Gastrocnemius medialis (tissue), 4 donors: ENCODE measurements around the gene PNCK. TPM values are rescaled to one million over a fixed set of nuclear protein-coding genes. Genes with fewer than 3 reads are reported as not detected.

ENCODE experiments used
- ATAC-seq, 2 donors: fragments of 150-250 bp; one replicate each; pipeline ENCODE4 v1.9.1; 2016
- DNase-seq, 2 donors: peaks; one replicate each; pipeline ENCODE4 v3.0.0-alpha.2; 2019
- H3K27ac ChIP-seq, 4 donors: fragments of 200-600 bp; sonication (generic); 1 replicate in 1 of 4; 2 replicates in 3 of 4; pipeline ENCODE4 v1.5.1; 2016 to 2018; ENCODE audit warnings: mild to moderate bottlenecking in 2 of 4, moderate library complexity in 1 of 4
- H3K27me3 ChIP-seq, 3 donors: fragments of 200-600 bp; sonication (generic) in 2 of 3; 1 replicate in 1 of 3; 2 replicates in 2 of 3; pipeline versions ENCODE4 v1.5.1 to v1.6.0; 2016 to 2019; ENCODE audit warnings: mild to moderate bottlenecking in 1 of 3, moderate library complexity in 1 of 3
- H3K36me3 ChIP-seq, 2 donors: fragments of 200-600 bp; sonication (generic) in 1 of 2; one replicate each; pipeline ENCODE4 v1.5.1; 2017 to 2018
- H3K4me1 ChIP-seq, 2 donors: fragments of 200-600 bp; sonication (generic) in 1 of 2; one replicate each; pipeline ENCODE4 v1.5.1; 2016 to 2017; ENCODE audit warnings: mild to moderate bottlenecking in 2 of 2
- H3K4me3 ChIP-seq, 4 donors: fragments of 200-600 bp; sonication (generic) in 3 of 4; 1 replicate in 1 of 4; 2 replicates in 3 of 4; pipeline ENCODE4 v1.5.1; 2016 to 2019; ENCODE audit warnings: mild to moderate bottlenecking in 2 of 4
- H3K9me3 ChIP-seq, 3 donors: fragments of 200-600 bp; sonication (generic) in 2 of 3; 1 replicate in 1 of 3; 2 replicates in 2 of 3; pipeline ENCODE4 v1.5.1; 2016 to 2019
- CTCF ChIP-seq, 5 experiments: fragments of 450-650 bp in 3 of 5; fragments of 200-600 bp in 2 of 5; sonication (generic) in 2 of 5; IDR thresholded peaks in 4 of 5; conservative IDR thresholded peaks in 1 of 5; 1 replicate in 4 of 5; 2 replicates in 1 of 5; pipeline ENCODE4 v1.5.1; 2016 to 2019; ENCODE audit warnings: antibody characterized with exemption in 5 of 5, mild to moderate bottlenecking in 3 of 5, moderate library complexity in 3 of 5
- POLR2A ChIP-seq, 2 donors: fragments of 450-650 bp; IDR thresholded peaks; one replicate each; pipeline ENCODE4 v1.6.1; 2017; ENCODE audit warnings: antibody characterized with exemption in 2 of 2, mild to moderate bottlenecking in 2 of 2, moderate library complexity in 2 of 2
- in situ Hi-C, 4 donors: fragments of 200-750 bp; cut with MboI; loops; one replicate each; pipeline versions ENCODE4 v1.15.0 to v1.8.0; 2017; ENCODE audit warnings: low sequenced_read_pairs in 4 of 4
- intact Hi-C: fragments of 100-400 bp; cut with DNase I; formaldehyde crosslinking; loops from one replicate; pipeline ENCODE4 v1.15.1; 2023; ENCODE audit warnings: low total_unique reads
- total RNA-seq, 4 donors: library from RNA; depleted of rRNA; stranded (reverse); fragments of >200 nt; gene quantifications; one replicate each; pipeline versions ENCODE4 v1.1.0 to v1.2.3, GENCODE V29; 2016

PNCK gene
- total RNA-seq, 4 donors from 2014 or later = 0.98 to 1.6 TPM; not detected in 2

- Histone ChIP-seq H3K27ac (no peak overlapping the region), H3K4me1 (no peaks in the 10 kb centered on the region), H3K27me3 (peaks cover 0 to 9% (median 0%) of the 10 kb centered on the region in 3 donors), H3K4me3 (no peak overlapping the region), H3K36me3 (no peaks in the 10 kb centered on the region), H3K9me3 (no peaks in the 10 kb centered on the region)
- in situ Hi-C loops = no loop called here
- DNase-seq = no peak
- intact Hi-C loops = no loop called here
- TF ChIP-seq CTCF (IDR thresholded peaks at IDR 0.05 in 4 of 5, conservative IDR thresholded peaks at IDR 0.05 in 1 of 5) (no peak), POLR2A (IDR thresholded peaks at IDR 0.05) (no peak)
- no peak for ATAC-seq
Measured at GRCh38 chrX:153627675-153628111, 45.9 kb downstream of the PNCK start.

GRCh38 chrX:153626863-153627674, 46.5 kb downstream of the PNCK start:
- Histone ChIP-seq H3K36me3 (no peaks in the 10 kb centered on the region), H3K9me3 (no peaks in the 10 kb centered on the region), H3K4me3 (no peak overlapping the region), H3K4me1 (no peaks in the 10 kb centered on the region), H3K27me3 (peaks cover 0 to 8% (median 0%) of the 10 kb centered on the region in 3 donors), H3K27ac (no peak overlapping the region)
- DNase-seq = no peak
- in situ Hi-C loops (no loop called here), intact Hi-C loops (no loop called here)
- no peak for ATAC-seq
- TF ChIP-seq POLR2A (IDR thresholded peaks at IDR 0.05) (no peak), CTCF (IDR thresholded peaks at IDR 0.05 in 4 of 5, conservative IDR thresholded peaks at IDR 0.05 in 1 of 5) (no peak)

GRCh38 chrX:153626025-153626633, 47.5 kb downstream of the PNCK start:
- no peak for DNase-seq
- H3K36me3 ChIP-seq = no peaks in the 10 kb centered on the region
- H3K27me3 ChIP-seq = peaks cover 0 to 4% (median 0%) of the 10 kb centered on the region in 3 donors
- ATAC-seq = no peak
- in situ Hi-C loops (no loop called here), intact Hi-C loops (no loop called here)
- H3K9me3 ChIP-seq = no peaks in the 10 kb centered on the region
- H3K4me3 ChIP-seq = no peak overlapping the region
- no peak for TF ChIP-seq CTCF (IDR thresholded peaks at IDR 0.05 in 4 of 5, conservative IDR thresholded peaks at IDR 0.05 in 1 of 5)
- no peak for TF ChIP-seq POLR2A (IDR thresholded peaks at IDR 0.05)
- H3K27ac ChIP-seq = no peak overlapping the region
- H3K4me1 ChIP-seq = no peaks in the 10 kb centered on the region

- DNase-seq = no peak
- no peak overlapping the region for H3K27ac ChIP-seq
- intact Hi-C loops = no loop called here
- no peak for ATAC-seq
- peaks cover 0 to 4% (median 0%) of the 10 kb centered on the region in 3 donors for H3K27me3 ChIP-seq
- no peaks in the 10 kb centered on the region for H3K9me3 ChIP-seq
- no peaks in the 10 kb centered on the region for H3K36me3 ChIP-seq
- H3K4me3 ChIP-seq = no peak overlapping the region
- TF ChIP-seq CTCF (IDR thresholded peaks at IDR 0.05 in 4 of 5, conservative IDR thresholded peaks at IDR 0.05 in 1 of 5) (no peak), POLR2A (IDR thresholded peaks at IDR 0.05) (no peak)
- in situ Hi-C loops = no loop called here
- H3K4me1 ChIP-seq = no peaks in the 10 kb centered on the region
Measured at GRCh38 chrX:153625271-153626024, 48.2 kb downstream of the PNCK start.
